ENCODE measurements around the gene ADRB2.

ADRB2 gene
- total RNA-seq, result 1.0 to 189 (median 5.3) reads per million in 9 experiments

DNA sequence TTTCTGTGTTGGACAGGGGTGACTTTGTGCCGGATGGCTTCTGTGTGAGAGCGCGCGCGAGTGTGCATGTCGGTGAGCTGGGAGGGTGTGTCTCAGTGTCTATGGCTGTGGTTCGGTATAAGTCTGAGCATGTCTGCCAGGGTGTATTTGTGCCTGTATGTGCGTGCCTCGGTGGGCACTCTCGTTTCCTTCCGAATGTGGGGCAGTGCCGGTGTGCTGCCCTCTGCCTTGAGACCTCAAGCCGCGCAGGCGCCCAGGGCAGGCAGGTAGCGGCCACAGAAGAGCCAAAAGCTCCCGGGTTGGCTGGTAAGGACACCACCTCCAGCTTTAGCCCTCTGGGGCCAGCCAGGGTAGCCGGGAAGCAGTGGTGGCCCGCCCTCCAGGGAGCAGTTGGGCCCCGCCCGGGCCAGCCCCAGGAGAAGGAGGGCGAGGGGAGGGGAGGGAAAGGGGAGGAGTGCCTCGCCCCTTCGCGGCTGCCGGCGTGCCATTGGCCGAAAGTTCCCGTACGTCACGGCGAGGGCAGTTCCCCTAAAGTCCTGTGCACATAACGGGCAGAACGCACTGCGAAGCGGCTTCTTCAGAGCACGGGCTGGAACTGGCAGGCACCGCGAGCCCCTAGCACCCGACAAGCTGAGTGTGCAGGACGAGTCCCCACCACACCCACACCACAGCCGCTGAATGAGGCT lies at the start of gene ADRB2:
Gene ADRB2 (plus strand): TSS at position 559 of the 686 bp plus-strand sequence. CDS start 221 bp downstream, outside the sequence.
- H3K4me3 Mint-ChIP-seq, result peak within 1 kb of the TSS; percentile 89 to 100
- H3K27me3 Mint-ChIP-seq, result no peaks in the 10 kb centered on the region
- H3K36me3 Mint-ChIP-seq (ENCODE audit: insufficient read depth), result peaks cover 34% of the 10 kb centered on the region
- peak; percentile 79 for ATAC-seq (replicated peaks)
- H3K27ac Mint-ChIP-seq, result peak within 1 kb of the TSS; percentile 91 to 93
- DNase-seq, result peak; percentile 92 to 93 (median 93)
- H3K9me3 Mint-ChIP-seq, result no peaks in the 10 kb centered on the region
- peaks cover 36 to 48% of the 10 kb centered on the region in 2 donors for H3K4me1 Mint-ChIP-seq (ENCODE audit: low read depth in 2 of 2)

DNA sequence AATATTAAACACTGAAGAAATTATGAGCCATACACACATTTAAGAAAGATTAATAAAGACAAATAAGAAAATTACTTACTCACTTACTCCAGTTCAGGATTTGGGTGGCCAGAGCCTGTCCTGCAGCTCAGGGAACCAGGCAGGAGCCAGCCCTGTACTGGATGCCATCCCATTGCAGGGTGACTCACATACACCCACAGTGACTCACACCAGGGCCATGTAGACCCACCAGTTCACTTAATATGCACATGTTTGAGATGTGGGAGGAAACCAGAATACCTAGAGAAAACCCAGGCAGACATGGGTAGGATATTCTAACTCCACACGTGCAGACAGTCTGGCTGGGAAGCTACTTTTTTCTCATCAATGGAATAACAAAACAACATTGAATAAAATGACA lies 49.6 kb upstream of the ADRB2 start:
- Mint-ChIP-seq H3K36me3 (ENCODE audit: insufficient read depth) (no peaks in the 10 kb centered on the region), H3K4me1 (ENCODE audit: low read depth in 2 of 2) (no peaks in the 10 kb centered on the region), H3K27ac (no peak overlapping the region), H3K27me3 (peaks cover 11 to 32% of the 10 kb centered on the region in 2 donors), H3K9me3 (no peaks in the 10 kb centered on the region), H3K4me3 (no peak overlapping the region)
- ATAC-seq (replicated peaks) (no peak), DNase-seq (no peak)

DNA sequence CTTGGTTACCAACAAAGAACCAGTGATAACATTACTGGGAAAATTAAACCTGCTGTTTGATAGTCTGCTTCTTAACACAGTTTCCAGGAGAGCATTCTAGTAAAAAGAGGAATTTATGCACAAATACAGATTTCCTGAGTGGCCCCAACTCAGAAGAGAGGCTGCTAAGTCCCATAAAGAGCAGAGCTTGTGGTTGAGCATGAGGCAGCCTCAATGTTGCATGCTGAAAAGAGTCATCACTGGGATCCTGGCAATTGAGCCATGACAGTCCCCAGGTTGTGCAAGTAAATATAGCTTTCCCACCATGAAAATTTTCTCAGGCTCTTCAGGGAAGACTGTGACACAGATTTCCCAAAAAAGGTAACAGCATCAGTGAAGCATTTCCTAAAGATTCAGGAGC lies 47.5 kb upstream of the ADRB2 start:
- no peaks in the 10 kb centered on the region for H3K4me1 Mint-ChIP-seq (ENCODE audit: low read depth in 2 of 2)
- H3K27ac Mint-ChIP-seq, result no peak overlapping the region
- DNase-seq (no peak), ATAC-seq (replicated peaks) (no peak)
- H3K9me3 Mint-ChIP-seq, result no peaks in the 10 kb centered on the region
- no peaks in the 10 kb centered on the region for H3K36me3 Mint-ChIP-seq (ENCODE audit: insufficient read depth)
- H3K4me3 Mint-ChIP-seq, result no peak overlapping the region
- H3K27me3 Mint-ChIP-seq, result peaks cover 7 to 20% of the 10 kb centered on the region in 2 donors

DNA sequence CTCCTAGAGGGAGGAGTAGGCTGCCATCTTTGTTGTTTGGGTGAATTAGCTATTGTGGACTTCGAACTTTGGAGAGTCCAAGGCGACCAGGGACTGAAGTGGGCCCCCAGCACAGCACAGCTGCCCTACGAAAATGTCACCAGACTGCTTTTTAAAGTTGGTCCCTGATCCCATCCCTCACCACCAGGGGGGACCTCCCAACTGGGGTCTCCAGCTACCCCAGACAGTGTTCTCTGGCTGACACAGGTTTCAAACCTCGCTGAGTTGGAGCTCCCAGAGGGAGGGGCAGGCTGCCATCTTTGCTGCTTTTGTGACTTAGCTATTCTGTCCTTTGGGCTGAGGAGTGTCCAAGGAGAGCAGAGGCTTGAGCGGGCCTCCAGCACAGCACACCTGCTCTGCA lies 45.7 kb upstream of the ADRB2 start:
- ATAC-seq (replicated peaks), result no peak
- no peak for DNase-seq
- Mint-ChIP-seq H3K4me1 (ENCODE audit: low read depth in 2 of 2) (no peaks in the 10 kb centered on the region), H3K36me3 (ENCODE audit: insufficient read depth) (no peaks in the 10 kb centered on the region), H3K9me3 (no peaks in the 10 kb centered on the region), H3K27me3 (peaks cover 14 to 27% of the 10 kb centered on the region in 2 donors), H3K27ac (no peak overlapping the region), H3K4me3 (no peak overlapping the region)

DNA sequence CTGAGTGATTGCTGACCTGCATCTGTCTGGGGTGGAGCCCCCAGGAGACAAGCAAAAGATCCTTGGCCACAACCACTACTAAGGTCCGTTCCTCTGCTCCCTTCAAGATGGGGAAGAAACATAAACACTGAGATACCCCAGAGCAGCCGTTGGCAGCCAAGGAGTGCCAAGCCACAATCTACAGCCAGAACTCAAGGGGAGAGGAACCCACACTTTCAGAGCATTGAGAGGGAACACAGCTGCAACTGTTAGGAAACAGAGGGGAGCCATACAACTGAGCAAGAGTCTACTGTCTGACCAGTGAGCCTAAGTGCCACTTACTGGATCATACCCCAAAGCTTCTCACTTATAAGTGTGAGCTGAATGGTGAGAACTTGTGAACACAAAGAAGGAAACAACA lies 44.6 kb upstream of the ADRB2 start:
- Mint-ChIP-seq H3K4me3 (no peak overlapping the region), H3K9me3 (no peaks in the 10 kb centered on the region), H3K27me3 (peaks cover 14 to 27% of the 10 kb centered on the region in 2 donors), H3K27ac (no peak overlapping the region), H3K4me1 (ENCODE audit: low read depth in 2 of 2) (no peaks in the 10 kb centered on the region), H3K36me3 (ENCODE audit: insufficient read depth) (no peaks in the 10 kb centered on the region)
- ATAC-seq (replicated peaks) (no peak), DNase-seq (no peak)

DNA sequence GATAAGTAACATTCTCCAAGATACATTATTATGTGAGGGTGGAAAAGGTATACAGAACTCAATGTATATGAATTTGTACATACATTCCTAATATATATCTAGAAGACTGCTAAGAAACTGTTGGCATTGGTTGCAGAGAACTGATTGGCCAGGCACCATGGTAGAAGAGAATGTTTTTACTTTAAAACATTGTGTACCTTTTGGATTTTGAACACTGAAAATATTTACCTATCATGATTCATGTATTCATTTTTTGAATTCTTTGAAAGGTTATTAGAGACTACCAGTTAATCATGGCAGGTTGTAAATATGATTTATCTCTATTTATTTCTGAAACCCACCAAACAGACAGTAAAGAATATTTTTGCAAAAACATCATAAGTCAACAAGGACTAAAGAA lies 41.2 kb upstream of the ADRB2 start:
- DNase-seq, result no peak
- Mint-ChIP-seq H3K27me3 (peaks cover 19 to 30% of the 10 kb centered on the region in 2 donors), H3K27ac (no peak overlapping the region), H3K4me3 (no peak overlapping the region), H3K9me3 (no peaks in the 10 kb centered on the region), H3K4me1 (ENCODE audit: low read depth in 2 of 2) (no peaks in the 10 kb centered on the region), H3K36me3 (ENCODE audit: insufficient read depth) (no peaks in the 10 kb centered on the region)
- no peak for ATAC-seq (replicated peaks)

DNA sequence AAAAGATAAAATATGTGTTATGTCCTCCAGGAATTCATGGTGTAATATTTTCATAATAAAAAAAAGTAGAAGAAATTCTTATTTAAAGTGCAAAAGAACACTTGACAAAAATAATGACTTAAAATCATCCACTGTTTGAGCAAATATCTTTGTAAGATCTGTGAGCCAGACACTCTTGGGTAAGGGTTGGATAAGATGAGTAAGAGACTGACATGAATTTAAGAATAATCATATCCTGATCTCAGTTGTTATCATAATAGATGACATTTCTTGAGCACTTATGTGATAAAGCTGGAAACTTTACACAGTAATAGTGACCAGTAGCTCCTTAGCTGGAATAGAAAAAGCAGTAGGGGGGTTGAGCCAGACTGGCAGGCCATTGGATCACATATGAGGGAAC lies 40.0 kb upstream of the ADRB2 start:
- H3K27me3 Mint-ChIP-seq, result peaks cover 19 to 32% of the 10 kb centered on the region in 2 donors
- H3K4me3 Mint-ChIP-seq, result no peak overlapping the region
- no peak for ATAC-seq (replicated peaks)
- H3K36me3 Mint-ChIP-seq (ENCODE audit: insufficient read depth), result no peaks in the 10 kb centered on the region
- DNase-seq, result no peak
- H3K4me1 Mint-ChIP-seq (ENCODE audit: low read depth in 2 of 2), result no peaks in the 10 kb centered on the region
- no peaks in the 10 kb centered on the region for H3K9me3 Mint-ChIP-seq
- no peak overlapping the region for H3K27ac Mint-ChIP-seq

DNA sequence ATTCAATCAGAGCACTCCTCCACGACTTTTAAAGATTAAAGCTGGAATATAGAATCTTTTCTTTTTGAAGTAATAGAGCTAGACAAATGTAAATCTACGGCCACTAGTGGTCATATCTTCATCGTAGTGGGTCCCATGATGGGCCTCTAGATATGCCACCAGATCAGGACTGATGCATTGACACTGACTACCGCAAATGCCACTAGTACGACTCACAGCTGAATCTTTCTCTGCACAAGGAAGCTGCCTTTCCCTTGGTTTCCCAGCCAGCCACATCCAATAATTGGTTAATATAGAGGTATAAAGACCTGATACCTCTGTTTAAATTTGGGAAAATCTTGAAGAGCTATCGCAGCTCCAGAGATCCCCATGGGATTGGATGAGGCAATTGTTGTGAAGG lies 37.8 kb upstream of the ADRB2 start:
- Mint-ChIP-seq H3K9me3 (no peaks in the 10 kb centered on the region), H3K36me3 (ENCODE audit: insufficient read depth) (no peaks in the 10 kb centered on the region), H3K27me3 (peaks cover 13 to 25% of the 10 kb centered on the region in 2 donors), H3K4me3 (no peak overlapping the region), H3K27ac (no peak overlapping the region), H3K4me1 (ENCODE audit: low read depth in 2 of 2) (no peaks in the 10 kb centered on the region)
- DNase-seq (no peak), ATAC-seq (replicated peaks) (no peak)

DNA sequence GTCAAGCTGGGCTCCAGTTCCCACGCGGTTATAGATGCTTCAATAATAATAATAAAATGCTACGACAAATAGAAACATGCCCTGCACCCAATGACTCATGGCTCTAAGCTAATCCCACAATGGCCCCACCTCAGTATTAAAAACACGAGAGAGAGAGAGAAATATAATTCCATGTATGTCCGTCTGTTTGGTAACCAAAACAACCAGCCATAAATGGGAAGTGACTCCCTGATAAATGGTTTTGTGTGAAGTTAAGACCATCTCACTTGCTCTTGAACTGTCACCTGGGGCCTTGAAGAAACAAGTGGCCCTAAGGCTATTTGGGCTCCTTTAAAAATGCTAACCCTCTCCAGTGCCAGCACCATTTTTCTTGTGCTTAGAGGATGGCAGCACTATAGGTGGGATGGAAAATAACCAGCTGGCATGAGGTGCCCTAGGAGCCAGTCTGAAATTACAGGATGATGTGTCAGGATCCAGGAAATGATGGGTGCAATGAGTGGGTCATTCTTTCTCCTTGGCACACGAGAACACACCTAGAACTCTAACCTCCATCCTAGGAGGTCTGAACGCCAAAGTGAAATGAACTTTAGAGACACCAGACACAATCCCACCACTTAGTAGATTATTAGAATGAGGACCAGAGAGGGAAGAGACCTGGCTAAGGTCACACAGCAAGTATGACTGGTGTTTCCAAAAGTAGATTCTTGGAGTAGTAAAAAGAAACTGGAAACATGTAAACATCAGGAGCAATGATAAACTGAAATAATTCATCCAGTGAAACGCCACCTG lies 35.7 kb upstream of the ADRB2 start:
- Mint-ChIP-seq H3K27me3 (peaks cover 5 to 14% of the 10 kb centered on the region in 2 donors), H3K4me3 (no peak overlapping the region), H3K27ac (no peak overlapping the region), H3K9me3 (no peaks in the 10 kb centered on the region), H3K36me3 (ENCODE audit: insufficient read depth) (no peaks in the 10 kb centered on the region), H3K4me1 (ENCODE audit: low read depth in 2 of 2) (no peaks in the 10 kb centered on the region)
- no peak for DNase-seq
- no peak for ATAC-seq (replicated peaks)

DNA sequence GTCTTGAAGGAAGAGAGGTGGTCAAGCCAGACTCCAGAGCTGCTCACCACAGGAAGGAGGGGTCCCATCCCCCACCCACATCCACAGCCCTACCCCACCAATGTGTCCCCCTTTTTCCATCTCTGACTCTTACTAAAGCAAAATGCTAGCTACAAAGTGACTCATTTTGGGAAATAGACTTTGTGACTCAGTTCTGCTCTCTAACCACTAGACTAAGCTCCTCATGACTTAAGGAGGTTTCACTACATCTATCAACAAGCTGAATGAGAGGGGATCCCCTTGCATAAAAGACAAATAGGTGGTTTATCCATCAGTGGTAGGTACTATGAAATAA lies 35.1 kb upstream of the ADRB2 start:
- Mint-ChIP-seq H3K27me3 (peaks cover 5 to 14% of the 10 kb centered on the region in 2 donors), H3K36me3 (ENCODE audit: insufficient read depth) (no peaks in the 10 kb centered on the region), H3K27ac (no peak overlapping the region), H3K9me3 (no peaks in the 10 kb centered on the region), H3K4me1 (ENCODE audit: low read depth in 2 of 2) (no peaks in the 10 kb centered on the region), H3K4me3 (no peak overlapping the region)
- ATAC-seq (replicated peaks) (no peak), DNase-seq (no peak)

DNA sequence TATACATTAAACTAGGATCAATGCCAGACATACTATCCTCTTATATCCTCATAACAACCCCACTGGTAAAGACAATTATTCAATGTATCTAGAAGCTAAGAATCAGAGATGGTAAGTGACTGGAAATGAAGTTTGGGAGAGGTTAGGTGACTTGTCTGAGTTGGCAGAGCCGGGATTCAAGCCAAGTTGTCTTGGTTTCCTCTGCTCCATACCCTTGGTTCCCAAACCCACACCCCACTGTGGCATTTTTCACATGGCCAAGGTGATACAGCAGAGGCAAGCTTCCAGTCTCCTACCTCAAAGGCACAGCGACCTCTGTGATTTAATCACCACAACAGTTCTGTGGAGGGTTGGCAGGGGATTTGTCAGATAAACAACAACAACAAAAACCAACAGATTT lies 34.7 kb upstream of the ADRB2 start:
- H3K36me3 Mint-ChIP-seq (ENCODE audit: insufficient read depth), result no peaks in the 10 kb centered on the region
- no peak overlapping the region for H3K4me3 Mint-ChIP-seq
- DNase-seq (no peak), ATAC-seq (replicated peaks) (no peak)
- no peak overlapping the region for H3K27ac Mint-ChIP-seq
- H3K4me1 Mint-ChIP-seq (ENCODE audit: low read depth in 2 of 2), result no peaks in the 10 kb centered on the region
- peaks cover 5 to 14% of the 10 kb centered on the region in 2 donors for H3K27me3 Mint-ChIP-seq
- no peaks in the 10 kb centered on the region for H3K9me3 Mint-ChIP-seq

DNA sequence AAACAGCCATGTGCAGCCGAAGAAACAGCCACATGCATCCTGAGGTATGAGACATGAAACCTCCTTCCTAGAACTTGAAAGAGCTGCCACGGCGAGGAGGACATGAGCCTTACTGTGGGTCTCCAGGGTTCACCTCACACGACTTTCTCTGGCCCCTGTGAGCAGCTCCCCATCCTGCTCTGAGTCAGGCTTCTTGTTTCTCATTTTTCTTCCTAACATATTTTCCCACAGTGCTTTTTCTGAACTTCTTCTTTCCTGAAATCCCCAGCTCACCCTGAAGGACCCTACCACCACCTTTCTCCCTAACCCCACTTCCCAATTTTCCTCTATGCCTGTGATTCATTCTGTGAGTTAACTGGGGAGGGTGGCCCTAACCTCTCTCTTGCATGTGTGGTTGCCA lies 33.7 kb upstream of the ADRB2 start:
- Mint-ChIP-seq H3K9me3 (no peaks in the 10 kb centered on the region), H3K4me1 (ENCODE audit: low read depth in 2 of 2) (no peaks in the 10 kb centered on the region), H3K27ac (no peak overlapping the region), H3K4me3 (no peak overlapping the region), H3K36me3 (ENCODE audit: insufficient read depth) (no peaks in the 10 kb centered on the region), H3K27me3 (peaks cover 5 to 14% of the 10 kb centered on the region in 2 donors)
- DNase-seq (no peak), ATAC-seq (replicated peaks) (no peak)

DNA sequence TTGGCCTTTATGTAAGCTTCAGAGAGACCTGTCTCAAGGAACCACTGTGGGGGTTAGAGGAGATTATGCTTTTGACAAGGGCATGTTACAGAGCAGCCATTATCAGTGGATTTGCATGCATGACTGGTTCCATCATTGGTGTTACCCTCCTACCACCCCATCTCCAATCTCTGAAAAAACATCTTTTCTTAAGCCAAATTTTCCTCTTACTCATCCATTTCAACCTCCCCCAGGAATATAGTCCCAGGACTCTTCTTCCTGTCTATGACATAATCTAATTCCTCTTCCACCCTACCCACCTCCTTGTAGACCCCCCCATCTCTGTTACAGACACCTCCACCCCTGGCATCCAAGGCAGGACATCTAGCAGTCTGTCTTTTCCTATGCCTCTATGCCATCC lies 33.1 kb upstream of the ADRB2 start:
- peaks cover 5 to 14% of the 10 kb centered on the region in 2 donors for H3K27me3 Mint-ChIP-seq
- no peaks in the 10 kb centered on the region for H3K36me3 Mint-ChIP-seq (ENCODE audit: insufficient read depth)
- H3K4me3 Mint-ChIP-seq, result no peak overlapping the region
- DNase-seq (no peak), ATAC-seq (replicated peaks) (no peak)
- no peaks in the 10 kb centered on the region for H3K9me3 Mint-ChIP-seq
- no peaks in the 10 kb centered on the region for H3K4me1 Mint-ChIP-seq (ENCODE audit: low read depth in 2 of 2)
- H3K27ac Mint-ChIP-seq, result no peak overlapping the region

DNA sequence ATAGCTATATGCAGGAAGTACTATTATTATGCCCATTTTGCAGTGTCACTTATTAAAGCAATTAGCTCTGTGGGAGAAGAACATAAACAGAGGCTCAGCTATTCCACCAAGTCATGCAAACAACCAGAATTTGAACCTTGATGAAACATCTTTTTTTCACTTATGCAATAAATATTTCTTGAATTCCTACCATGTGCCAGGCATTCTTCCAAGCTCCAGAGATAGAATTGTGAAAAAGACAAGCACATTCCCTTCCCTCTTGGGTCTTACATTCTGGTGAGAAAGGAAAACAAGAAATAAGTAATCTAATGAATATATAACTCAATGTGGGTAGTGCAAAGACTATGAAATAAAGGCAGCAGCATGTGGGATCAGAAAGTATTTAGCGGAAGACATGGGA lies 32.1 kb upstream of the ADRB2 start:
- Mint-ChIP-seq H3K27me3 (peaks cover 8% of the 10 kb centered on the region in 2 donors), H3K4me1 (ENCODE audit: low read depth in 2 of 2) (no peaks in the 10 kb centered on the region), H3K27ac (no peak overlapping the region), H3K36me3 (ENCODE audit: insufficient read depth) (no peaks in the 10 kb centered on the region), H3K9me3 (no peaks in the 10 kb centered on the region), H3K4me3 (no peak overlapping the region)
- ATAC-seq (replicated peaks), result no peak
- DNase-seq, result no peak

Data from effector memory CD8-positive, alpha-beta T cell (primary cell).